Right lobe of liver (tissue), 4 donors: ENCODE data around the gene SKA1.

Experiments
- POLR2A ChIP-seq: fragments of 450-650 bp; IDR thresholded peaks from one replicate; pipeline ENCODE4 v1.6.1; 2017; ENCODE audit warnings: antibody characterized with exemption, mild to moderate bottlenecking
- TF ChIP-seq, protein P1 (sequence below), 4 donors: fragments of 200-600 bp in 3 of 4; fragments of 450-650 bp in 1 of 4; IDR thresholded peaks; one replicate each; pipeline versions ENCODE4 v1.5.1 to v1.8.0; 2016 to 2022; ENCODE audit warnings: antibody characterized with exemption in 4 of 4, mild to moderate bottlenecking in 2 of 4
- donor health status: DM: no; HTN: no; CAD: no.
- donor health status: DM: no; HTN: no; CAD: no.
- donor health status: DM: no; HTN: yes; CAD: no.

DNA sequence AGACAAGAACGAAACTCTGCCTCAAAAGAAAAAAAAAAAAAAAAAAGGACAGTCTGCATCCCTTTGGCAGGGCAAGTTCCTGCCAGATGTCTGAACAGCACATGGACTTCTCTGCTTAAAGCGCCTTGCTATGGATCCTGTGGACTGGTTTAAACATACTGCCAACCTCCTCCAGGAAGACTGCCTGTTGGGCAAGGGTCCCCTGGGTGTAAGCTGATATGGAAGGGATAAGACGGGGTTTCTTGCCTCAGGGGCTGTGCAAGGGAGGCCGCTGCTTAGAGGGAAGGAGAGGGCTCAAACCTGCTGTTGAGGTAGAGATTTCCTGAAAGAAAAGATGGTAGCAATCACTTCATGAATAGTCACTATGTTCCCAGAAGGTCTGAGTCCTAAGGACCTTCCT lies 22.2 kb downstream of the SKA1 start:
- TF ChIP-seq, protein P1, sequence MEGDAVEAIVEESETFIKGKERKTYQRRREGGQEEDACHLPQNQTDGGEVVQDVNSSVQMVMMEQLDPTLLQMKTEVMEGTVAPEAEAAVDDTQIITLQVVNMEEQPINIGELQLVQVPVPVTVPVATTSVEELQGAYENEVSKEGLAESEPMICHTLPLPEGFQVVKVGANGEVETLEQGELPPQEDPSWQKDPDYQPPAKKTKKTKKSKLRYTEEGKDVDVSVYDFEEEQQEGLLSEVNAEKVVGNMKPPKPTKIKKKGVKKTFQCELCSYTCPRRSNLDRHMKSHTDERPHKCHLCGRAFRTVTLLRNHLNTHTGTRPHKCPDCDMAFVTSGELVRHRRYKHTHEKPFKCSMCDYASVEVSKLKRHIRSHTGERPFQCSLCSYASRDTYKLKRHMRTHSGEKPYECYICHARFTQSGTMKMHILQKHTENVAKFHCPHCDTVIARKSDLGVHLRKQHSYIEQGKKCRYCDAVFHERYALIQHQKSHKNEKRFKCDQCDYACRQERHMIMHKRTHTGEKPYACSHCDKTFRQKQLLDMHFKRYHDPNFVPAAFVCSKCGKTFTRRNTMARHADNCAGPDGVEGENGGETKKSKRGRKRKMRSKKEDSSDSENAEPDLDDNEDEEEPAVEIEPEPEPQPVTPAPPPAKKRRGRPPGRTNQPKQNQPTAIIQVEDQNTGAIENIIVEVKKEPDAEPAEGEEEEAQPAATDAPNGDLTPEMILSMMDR (IDR thresholded peaks at IDR 0.05), result no peak
- TF ChIP-seq POLR2A, result no peak
